HG03135 (cell line): ENCODE data around the gene HSPA1A.
"Not testable (repeated sequence)": the region's sequence is repeated elsewhere in the genome, so short reads cannot be mapped to it uniquely, and the experiment has no call there.

Source experiments
- ATAC-seq: cut with Tn5 transposase; IDR thresholded peaks from one replicate; pipeline ENCODE4 v1.9.1; 2021; ENCODE audit warnings: mild to moderate bottlenecking, moderate library complexity; ENCODE audit not compliant: unreplicated experiment

HSPA1A gene

GRCh38 chr6:31806470-31807272, 8.7 kb upstream of the HSPA1A start, which contains the start of gene LSM2:
TSS of gene LSM2 (minus strand) at chr6:31806966. CDS start at chr6:31806757, 209 bp downstream.
- peak; percentile 84 for ATAC-seq

GRCh38 chr6:31808599-31808998, 6.7 kb upstream of the HSPA1A start:
- ATAC-seq = not testable (repeated sequence)

GRCh38 chr6:31811645-31812044, 3.7 kb upstream of the HSPA1A start:
- no peak for ATAC-seq

- no peak for ATAC-seq
Measured at GRCh38 chr6:31813465-31813849, 1.9 kb upstream of the HSPA1A start.

GRCh38 chr6:31814677-31815024, 692 bp upstream of the HSPA1A start:
- ATAC-seq = no peak

- not testable (repeated sequence) for ATAC-seq
Measured at GRCh38 chr6:31817133-31817928, 2.0 kb downstream of the HSPA1A start.

- not testable (repeated sequence) for ATAC-seq
Measured at GRCh38 chr6:31817929-31818511, 2.7 kb downstream of the HSPA1A start.

GRCh38 chr6:31819871-31820299, 4.5 kb downstream of the HSPA1A start:
- ATAC-seq = no peak

GRCh38 chr6:31820399-31820798, 5.1 kb downstream of the HSPA1A start:
- ATAC-seq = not testable (repeated sequence)

- ATAC-seq = no peak
Measured at GRCh38 chr6:31821301-31822035, 6.1 kb downstream of the HSPA1A start.

- ATAC-seq = no peak
Measured at GRCh38 chr6:31822036-31822821, 6.9 kb downstream of the HSPA1A start.

- ATAC-seq = not testable (repeated sequence)
Measured at GRCh38 chr6:31823592-31824196, 8.4 kb downstream of the HSPA1A start.

GRCh38 chr6:31825553-31825952, 10.2 kb downstream of the HSPA1A start:
- ATAC-seq = no peak

- no peak for ATAC-seq
Measured at GRCh38 chr6:31826793-31827285, 11.5 kb downstream of the HSPA1A start.

- peak; percentile 58 for ATAC-seq
Measured at GRCh38 chr6:31827286-31828079, 12.1 kb downstream of the HSPA1A start, which contains the start of gene HSPA1B. TSS of gene HSPA1B (plus strand) at chr6:31827738. CDS start at chr6:31827951, 213 bp downstream.

- ATAC-seq = no peak
Measured at GRCh38 chr6:31829633-31830283, 14.4 kb downstream of the HSPA1A start.

- no peak for ATAC-seq
Measured at GRCh38 chr6:31830886-31831335, 15.6 kb downstream of the HSPA1A start.
